ENCODE measurements around the gene PLA2G2D.

Gene PLA2G2D

GRCh38 chr1:20119347-20119746 lies at the start of gene PLA2G2D:
Gene PLA2G2D, minus strand, starts transcription at chr1:20119536. Its CDS starts 38 bp downstream, at chr1:20119498.
- no peak for FAIRE-seq

- FAIRE-seq, result no peak
Measured at GRCh38 chr1:20168564-20169491, 49.5 kb upstream of the PLA2G2D start.

GRCh38 chr1:20167126-20167525 lies 47.8 kb upstream of the PLA2G2D start:
- FAIRE-seq, result no peak

GRCh38 chr1:20166051-20166450 lies 46.7 kb upstream of the PLA2G2D start:
- no peak for FAIRE-seq

- FAIRE-seq, result no peak
Measured at GRCh38 chr1:20165522-20165951, 46.2 kb upstream of the PLA2G2D start.

- no peak for FAIRE-seq
Measured at GRCh38 chr1:20164694-20165202, 45.4 kb upstream of the PLA2G2D start.

- no peak for FAIRE-seq
Measured at GRCh38 chr1:20160034-20160433, 40.7 kb upstream of the PLA2G2D start.

- FAIRE-seq, result no peak
Measured at GRCh38 chr1:20158358-20159070, 39.2 kb upstream of the PLA2G2D start.

GRCh38 chr1:20154301-20154831 lies 35.0 kb upstream of the PLA2G2D start:
- FAIRE-seq, result no peak

- no peak for FAIRE-seq
Measured at GRCh38 chr1:20153000-20153418, 33.7 kb upstream of the PLA2G2D start.

GRCh38 chr1:20152599-20152930 lies 33.2 kb upstream of the PLA2G2D start:
- FAIRE-seq, result no peak

GRCh38 chr1:20151906-20152598 lies 32.7 kb upstream of the PLA2G2D start:
- FAIRE-seq, result no peak

GRCh38 chr1:20150969-20151368 lies 31.6 kb upstream of the PLA2G2D start:
- FAIRE-seq, result no peak

GRCh38 chr1:20150326-20150705 lies 31.0 kb upstream of the PLA2G2D start:
- no peak for FAIRE-seq

- FAIRE-seq, result no peak
Measured at GRCh38 chr1:20149601-20150325, 30.4 kb upstream of the PLA2G2D start.

GRCh38 chr1:20148571-20149500 lies 29.5 kb upstream of the PLA2G2D start:
- FAIRE-seq, result no peak

GRCh38 chr1:20147846-20148570 lies 28.7 kb upstream of the PLA2G2D start:
- no peak for FAIRE-seq

- no peak for FAIRE-seq
Measured at GRCh38 chr1:20143734-20144565, 24.6 kb upstream of the PLA2G2D start.

- no peak for FAIRE-seq
Measured at GRCh38 chr1:20143318-20143717, 24.0 kb upstream of the PLA2G2D start.
